MM.1S (cell line): ENCODE data around the gene MAP2K2.

ENCODE experiments used
- CTCF ChIP-seq: fragments of 300-600 bp; sonication (generic); IDR thresholded peaks from 2 replicates; pipeline ENCODE4 v1.5.1; 2016; ENCODE audit warnings: antibody characterized with exemption, low read length, mixed read lengths
- EZH2phosphoT487 ChIP-seq: fragments of 300-600 bp; sonication (generic); IDR thresholded peaks from 2 replicates; pipeline ENCODE4 v1.6.1; 2018; ENCODE audit warnings: antibody characterized with exemption, low read length

- TF ChIP-seq CTCF, result no peak
- no peak for TF ChIP-seq EZH2phosphoT487
Observed at GRCh38 chr19:4093643-4094175, 30.2 kb downstream of the MAP2K2 start.
